ENCODE results near the gene PCCA.

PCCA gene

DNA sequence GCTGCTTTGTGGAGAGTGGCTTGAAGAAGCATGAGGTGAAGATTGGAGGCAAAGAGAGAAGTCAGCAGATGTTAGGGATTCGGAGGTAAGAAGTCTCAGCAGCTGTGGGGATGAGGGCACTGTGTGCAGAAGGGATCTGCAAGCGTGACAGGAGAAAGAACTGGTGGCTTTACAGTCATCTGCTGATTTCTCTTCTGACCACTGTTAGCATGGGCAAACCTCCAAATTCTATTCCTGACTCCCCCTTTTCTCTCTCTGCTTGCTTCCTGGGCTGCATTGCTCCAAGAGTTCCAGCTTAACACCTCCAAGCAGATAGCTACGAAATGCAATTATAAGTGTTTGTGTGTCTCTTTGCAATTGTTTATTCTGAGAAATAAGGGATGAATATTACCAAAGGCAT, 340.1 kb downstream of the PCCA start:
- DNase-seq (ENCODE audit: low spot score) = no peak

DNA sequence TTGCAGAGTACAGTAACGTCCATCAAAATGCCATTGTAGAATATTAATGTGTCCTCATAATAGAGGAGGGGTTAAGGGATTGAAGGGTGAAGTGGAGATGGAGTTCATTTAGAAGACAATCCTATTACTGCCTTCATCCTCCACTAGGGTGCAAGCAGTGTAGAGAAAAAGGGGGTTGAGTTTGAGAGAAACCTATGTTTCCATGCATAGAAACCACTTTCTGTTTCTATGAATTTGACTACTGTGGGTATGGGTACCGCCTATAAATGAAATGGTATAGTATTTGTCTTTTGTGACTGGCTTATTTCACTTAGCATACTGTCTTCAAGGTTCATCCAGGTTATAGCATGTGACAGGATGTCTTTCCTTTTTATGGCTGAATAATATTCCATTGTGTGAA, 343.7 kb downstream of the PCCA start:
- no peak for DNase-seq (ENCODE audit: low spot score)

DNA sequence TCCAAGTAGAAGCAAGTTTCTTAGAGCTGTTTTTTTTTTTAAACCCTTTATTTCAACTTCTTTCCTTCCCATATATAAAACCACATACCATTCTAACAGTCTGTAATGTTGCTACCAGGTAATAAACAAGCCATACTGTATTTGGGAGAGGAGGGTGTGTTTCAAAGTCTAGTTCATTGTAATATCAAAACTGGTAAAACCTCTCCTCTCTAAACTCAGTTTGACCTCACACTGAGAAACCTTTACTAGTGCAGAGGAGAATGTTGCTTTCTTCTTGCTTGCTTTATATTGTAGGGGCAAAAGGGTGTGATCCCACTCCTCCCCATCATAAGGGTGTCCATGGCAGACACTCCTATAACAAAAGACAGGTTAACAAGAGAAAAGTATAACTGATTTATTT, 344.6 kb downstream of the PCCA start:
- DNase-seq (ENCODE audit: low spot score) = no peak

DNA sequence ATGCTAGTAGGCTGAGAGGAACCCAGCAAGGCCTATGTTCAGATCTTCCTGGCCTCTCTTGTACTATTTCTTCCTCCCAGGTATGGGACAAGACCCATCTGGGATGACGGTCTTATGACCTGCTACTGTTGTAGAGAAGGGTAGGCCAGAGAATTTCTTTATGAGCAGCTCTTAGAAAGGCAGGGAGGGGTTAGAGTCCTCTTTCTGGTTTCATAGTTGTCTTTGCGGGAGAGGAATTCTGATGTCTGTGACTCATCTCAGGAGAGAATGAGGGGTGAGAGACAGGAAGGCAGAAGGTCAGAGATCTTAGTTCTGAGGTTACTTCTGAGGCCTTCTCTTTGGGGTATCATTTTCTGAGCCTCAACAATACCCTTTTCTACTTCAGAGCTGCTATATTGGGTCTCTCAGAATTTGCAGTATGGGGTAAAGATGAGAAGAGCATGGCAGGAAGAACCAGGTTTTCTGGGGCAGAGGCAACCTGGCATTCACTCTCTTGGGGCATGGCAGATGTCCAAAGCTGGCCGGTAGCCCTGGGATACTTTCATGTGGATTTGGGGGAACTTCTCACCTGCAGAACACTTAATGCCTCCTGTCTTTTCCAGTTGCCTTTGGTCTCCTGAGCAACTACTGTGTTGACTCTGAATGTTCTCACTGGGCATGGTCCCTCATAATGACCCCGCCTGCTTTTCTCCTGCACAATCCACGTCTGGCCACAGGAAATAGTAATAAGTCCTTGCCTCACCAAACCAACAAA, 345.3 kb downstream of the PCCA start:
- peak; percentile 19 for DNase-seq (ENCODE audit: low spot score)

DNA sequence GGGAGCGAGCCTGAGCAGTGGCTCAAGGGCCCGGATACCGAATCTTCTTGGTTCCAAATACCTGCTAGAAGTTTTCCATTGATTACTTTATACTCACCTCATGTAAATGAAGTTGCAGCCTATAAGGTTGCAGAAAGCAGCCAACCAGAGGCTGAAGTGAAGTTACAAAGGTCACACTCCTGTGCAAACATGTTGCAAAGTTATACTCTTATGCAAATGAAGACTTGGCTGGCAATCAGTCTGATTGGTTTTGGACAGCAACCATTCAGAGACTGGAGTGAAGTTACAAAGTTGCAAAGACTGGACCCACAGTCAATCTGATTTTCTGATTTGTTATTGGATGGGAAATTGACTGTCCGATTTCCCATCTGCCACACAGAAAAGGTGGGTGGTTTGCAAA, 347.2 kb downstream of the PCCA start:
- DNase-seq (ENCODE audit: low spot score) = no peak

DNA sequence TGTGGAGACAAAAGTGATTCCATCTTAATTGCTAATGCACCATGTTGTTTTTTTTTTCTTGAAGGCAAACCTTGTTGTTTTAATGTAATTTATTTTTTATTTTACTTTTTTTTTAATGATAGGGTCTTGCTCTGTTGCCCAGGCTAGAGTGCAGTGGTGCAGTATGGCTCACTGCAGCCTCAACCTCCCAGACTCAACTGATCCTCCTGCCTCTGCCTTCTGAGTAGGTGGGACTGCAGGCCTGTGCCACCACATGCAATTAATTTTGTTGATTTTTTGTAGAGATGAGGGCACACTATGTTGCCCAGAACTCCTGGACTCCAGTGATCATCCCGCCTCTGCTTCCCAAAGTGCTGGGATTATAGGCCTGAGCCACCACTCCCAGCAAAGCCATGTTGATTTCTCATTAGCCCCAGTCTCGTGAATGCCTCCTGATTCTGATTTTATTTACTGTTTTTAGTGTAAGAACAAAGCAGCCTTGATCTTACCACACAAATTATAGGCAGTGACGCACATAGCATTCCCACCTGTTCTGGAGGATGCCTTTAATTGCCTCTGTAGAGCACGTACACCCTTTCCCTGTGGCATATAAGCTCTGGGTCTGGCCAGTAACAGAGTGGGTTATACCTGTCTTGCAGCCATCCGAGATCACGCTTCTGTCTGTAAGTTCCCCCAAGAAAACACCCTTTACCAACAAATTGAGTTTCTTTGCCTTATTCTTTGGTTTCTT, 349.3 kb downstream of the PCCA start:
- DNase-seq (ENCODE audit: low spot score) = no peak

DNA sequence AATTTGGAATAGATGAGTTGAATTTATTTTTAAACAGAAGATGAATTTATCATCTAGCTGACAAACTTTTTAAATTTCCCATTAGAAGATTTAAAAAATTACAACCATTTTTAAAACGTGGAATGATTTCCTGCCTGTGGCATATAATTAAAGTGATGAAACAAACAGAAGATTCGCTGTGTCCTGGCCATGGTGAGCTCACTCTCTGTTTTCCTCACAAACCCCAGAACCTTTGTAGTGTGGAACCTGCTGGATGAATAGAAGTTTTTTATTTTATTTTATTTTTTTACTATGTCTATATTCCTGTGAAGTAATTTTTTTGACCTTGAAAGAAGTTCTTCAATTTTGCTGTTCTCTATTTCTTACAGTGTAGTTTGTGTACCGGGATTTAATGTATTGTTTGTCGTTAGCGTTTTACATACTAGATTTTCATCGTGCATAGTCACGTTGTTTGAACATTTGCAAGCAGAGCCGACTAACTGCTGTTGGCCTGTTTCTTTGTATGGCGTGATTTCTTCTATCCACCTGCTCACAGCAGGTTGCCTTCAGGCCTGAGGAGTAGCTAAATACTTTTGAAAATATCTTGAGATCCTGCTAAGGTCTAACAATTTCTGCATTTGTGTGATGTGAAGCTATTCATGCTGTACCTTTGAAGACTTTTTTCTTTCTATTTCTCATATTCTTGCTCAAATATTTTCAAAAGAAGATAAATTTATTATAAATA, 350.5 kb downstream of the PCCA start:
- DNase-seq (ENCODE audit: low spot score) = no peak

DNA sequence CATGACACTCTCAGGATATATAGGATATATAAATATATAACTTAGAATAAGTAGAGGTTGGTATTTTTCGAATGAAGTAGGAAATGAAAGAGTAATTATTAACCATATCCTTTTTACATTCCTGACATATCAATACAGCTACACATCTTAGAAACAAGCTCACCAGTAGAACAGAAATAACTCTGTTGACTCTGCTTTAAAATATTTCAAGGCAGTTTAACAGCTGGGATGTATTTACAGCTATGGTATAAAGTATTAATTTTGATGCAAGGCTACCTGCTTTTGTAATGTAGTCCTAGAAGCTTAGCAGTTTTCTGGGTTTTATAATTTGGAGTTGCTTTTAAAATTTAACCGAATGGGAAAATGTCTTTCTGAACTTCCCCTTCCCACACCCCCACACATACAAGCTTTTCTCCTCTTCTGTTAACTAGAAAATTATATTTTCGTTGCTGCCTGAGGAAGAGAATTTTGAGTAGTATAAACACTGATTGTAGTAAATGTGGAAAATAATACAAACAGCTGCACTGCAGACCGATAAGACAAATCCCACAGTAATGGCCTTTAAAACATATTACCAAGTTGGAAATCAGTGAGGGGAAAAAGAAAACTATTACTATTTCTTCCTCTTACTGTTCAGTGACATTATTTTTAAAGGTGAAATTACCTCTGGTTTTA, 352.0 kb downstream of the PCCA start:
- peak; percentile 36 for DNase-seq (ENCODE audit: low spot score)

DNA sequence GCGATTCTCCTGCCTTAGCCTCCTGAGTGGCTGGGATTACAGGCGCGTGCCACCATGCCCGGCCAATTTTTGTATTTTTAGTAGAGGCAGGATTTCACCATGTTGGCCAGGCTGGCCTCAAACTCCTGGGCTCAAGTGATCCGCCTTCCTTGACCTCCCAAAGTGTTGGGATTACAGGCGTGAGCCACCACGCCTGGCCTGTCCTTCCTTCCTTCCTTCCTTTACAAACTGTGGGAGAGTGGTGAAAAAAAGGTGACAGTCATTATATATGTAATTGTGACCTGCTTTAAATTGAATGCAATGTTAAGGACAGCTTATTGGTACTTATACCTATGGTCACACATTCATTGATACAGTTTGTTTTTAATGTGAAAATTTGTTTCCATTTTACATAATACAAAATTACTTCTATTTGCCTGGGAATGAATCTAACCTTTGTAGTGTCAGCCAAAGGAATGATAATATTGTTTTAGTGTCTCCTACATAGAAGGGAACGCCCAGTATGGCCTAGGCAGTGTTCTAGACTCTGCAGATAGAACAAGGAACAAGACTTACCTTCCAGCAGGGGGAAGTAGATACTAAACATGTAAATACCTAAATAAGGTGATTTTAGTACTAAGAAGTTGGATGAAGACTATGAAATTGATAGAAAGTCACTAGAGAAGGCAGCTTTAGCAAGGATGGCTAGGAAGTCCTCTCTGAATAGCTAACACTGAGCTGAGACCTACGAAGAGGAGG, 353.4 kb downstream of the PCCA start:
- no peak for DNase-seq (ENCODE audit: low spot score)

DNA sequence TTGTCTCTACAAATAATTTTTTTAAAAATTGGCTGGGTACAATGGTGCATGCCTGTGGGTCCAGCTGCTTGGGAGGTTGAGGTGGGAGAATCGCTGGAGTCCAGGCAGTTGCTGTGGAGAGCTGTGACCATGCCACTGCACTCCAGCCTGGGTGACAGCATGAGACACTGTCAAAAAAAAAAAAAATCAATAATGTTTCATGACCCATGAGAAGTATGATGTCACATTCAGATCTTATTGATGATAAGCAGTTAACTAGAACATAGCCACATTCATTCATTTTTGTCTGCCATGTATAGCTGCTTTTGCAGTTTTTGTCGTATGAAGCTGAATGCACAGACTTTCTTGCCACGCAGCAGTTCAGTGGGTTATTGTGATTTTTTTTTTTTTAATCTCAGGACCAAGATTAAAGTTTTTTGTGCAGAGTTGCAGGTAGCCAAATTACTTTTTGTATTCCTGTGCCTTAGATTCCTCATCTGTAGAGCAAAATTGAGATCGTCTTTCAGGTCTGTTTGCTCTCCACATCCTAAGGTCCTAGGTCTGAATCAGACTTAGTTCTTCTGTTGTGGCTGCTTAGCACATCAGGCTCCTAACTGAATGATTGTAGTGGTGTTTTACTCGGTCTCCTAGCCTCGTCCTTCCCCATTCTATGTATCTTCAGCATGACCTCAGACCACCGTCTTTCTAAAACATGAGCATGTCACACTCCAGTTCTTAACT, 354.5 kb downstream of the PCCA start:
- DNase-seq (ENCODE audit: low spot score) = no peak

DNA sequence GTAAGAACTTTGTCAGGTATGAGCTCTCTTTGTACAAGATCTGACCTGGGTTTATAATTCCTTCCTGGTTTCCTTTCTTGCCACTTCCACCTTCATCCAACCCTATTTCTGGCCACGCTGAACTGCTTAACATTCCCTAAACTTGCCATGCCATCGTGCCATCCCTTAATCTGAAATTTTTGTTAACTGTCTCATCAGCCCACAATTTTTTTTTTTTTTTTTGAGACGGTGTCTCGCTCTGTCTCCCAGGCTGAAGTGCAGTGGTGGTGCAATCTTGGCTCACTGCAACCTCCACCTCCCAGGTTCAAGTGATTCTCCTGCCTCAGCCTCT, 355.1 kb downstream of the PCCA start:
- no peak for DNase-seq (ENCODE audit: low spot score)

DNA sequence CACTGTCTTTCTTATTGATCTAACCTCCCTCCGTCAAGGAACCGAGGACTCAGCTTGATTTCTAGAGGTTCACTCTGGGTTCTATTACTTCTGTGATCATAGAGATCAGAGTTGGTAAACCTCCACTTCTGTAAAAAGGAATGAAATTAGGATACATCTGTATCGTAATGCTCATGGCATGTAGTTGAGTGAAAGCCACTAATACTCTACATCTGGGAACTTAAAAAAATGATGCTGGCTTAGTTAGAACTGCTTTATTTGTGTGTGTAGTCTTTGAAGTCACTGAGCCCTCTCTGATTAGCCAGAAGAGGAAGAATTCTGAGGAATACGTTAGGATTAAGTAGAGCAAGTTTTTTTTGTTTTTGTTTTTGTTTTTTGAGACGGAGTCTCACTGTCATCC, 358.9 kb downstream of the PCCA start:
- DNase-seq (ENCODE audit: low spot score) = no peak

DNA sequence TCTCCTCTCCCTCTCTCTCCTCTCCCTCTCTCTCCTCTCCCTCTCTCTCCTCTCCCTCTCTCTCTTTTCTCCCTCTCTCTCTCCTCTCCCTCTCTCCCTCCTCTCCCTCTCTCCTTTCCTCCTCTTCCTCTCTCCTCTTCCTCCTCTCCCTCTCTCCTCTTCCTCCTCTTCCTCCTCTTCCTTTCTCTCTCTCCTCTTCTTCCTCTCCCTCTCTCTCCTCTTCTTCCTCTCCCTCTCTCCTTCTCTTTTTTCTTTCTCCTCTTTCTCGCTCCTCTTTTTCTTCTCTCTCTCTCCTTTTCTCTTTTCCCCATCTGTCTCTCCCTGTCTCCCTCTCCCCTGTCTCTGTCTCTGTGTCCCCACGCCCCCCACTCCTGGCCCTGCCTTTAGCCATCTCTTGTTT, 363.0 kb downstream of the PCCA start:
- no peak for DNase-seq (ENCODE audit: low spot score)

DNA sequence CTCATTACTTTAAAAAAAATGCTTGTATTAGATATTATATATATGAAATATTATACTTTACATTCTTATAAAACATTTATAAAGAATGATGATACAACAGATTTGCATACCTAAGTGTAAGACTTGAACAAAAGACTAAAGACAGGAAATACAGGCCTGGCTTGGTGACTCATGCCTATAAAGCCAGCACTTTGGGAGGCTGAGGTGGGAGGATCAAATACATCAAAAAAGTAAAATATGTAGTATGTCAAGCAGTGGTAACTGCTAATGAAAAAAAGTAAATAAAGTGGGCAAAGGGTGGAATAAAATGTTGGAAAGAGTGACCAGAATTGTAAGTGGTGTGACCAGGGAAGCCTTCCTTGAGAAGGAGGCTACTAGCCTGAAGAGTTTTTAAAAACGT, 366.0 kb downstream of the PCCA start:
- no peak for DNase-seq (ENCODE audit: low spot score)

DNA sequence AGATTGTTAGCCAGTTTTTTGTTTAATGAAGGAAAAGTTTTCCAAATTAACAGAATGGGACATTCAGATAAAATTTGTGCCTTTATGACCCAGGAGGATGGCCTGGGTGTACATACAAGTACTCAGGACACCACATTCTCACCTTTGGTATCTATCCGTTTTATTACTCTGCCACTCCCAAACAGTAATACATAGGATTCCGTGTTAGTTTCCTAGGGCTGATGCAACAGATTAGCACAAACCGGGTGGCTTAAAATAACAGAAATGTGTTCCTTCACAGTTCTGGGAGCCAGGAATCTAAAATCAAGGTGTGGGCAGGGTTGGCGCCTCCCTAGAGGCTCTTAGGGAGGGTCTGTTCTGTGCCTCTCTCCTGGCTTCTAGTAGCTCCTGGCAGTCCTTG, 369.8 kb downstream of the PCCA start:
- no peak for DNase-seq (ENCODE audit: low spot score)

DNA sequence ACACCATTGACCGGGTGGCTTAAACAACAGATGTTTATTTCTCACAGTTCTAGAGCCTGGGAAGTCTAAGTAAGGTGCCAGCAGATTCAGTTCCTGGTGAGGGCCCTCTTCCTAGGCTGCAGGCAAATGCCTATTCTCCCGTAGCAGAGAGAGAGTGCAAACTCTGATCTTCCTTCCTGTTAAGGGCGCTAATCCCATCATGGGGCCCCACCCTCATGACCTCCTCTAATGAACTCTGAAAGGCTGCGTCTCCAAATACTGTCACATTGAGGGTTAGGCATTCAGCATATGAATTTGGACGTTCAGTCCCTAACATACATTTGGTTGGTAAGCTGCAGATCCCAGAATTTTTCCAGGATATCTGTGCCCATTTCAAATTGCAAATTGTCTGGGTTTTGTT, 370.9 kb downstream of the PCCA start:
- DNase-seq (ENCODE audit: low spot score) = no peak

DNA sequence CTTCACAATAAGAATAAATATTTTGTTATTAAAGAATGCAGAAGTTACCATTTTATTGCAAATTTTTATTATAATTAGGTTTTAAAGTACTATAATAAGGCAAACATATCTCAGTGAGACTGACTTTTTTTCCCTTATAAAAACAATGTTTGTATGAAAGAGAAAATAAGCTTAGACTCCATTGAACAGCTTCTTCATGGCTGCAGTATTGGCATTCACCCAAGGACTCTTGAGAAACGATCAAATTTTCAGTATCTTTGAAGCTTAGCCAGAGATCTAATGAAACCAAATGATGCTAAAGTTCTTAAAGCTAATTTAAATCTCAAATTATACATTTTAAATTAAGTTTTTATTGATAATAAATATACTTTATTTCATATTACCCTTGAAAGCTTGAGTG, 371.4 kb downstream of the PCCA start:
- DNase-seq (ENCODE audit: low spot score) = no peak

DNA sequence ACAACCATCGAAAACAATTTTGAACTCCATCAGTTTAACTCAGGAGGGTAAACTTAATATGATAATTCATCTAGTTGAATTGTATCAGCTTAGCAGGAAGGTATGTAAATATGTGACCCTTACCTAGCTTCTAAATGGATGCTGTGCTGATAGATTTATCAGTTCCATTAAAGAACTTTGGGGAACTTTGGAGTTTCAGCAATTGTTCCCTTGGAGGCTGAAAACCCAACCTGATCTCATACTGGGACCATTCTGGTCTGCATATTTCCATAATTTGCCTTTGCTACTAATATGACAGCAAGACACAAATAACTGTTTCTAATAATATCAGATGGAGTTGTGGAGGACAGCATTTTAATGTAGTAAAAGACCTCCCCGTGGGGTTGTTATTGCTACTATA, 371.9 kb downstream of the PCCA start:
- no peak for DNase-seq (ENCODE audit: low spot score)

DNA sequence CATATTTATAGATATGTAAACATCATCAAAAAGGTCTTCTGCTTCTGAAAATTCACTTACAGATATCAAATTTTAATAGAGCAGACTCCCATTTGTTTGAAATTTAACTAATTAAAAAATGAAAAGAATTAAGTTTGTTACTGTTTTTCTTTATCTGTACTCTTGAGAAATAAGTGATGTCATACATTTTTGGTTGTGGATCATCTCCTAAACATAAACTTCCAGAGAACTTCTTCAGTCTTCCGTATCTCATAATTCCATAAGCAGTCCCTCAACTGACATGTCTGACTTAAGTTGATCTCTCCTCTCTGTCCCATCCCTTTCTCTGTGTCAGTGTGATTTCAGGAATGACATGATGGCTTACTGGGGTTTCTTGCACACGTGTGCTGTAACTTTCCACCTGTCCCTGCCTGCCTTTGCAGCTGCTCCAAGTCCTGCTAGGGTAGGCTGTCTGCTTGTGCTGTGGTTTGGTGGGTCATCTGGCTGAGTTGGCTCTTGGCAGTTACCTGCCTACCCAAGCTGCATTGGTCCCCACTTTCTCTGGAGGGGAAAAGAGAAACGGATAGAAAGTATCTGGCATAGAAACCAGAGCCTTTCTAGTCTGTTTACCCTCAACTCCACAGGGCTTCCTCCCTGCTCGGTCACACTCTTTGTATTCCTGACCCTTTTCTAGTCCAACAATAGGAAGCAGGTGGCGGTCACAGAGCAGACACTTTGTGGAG, 372.6 kb downstream of the PCCA start:
- DNase-seq (ENCODE audit: low spot score) = no peak

DNA sequence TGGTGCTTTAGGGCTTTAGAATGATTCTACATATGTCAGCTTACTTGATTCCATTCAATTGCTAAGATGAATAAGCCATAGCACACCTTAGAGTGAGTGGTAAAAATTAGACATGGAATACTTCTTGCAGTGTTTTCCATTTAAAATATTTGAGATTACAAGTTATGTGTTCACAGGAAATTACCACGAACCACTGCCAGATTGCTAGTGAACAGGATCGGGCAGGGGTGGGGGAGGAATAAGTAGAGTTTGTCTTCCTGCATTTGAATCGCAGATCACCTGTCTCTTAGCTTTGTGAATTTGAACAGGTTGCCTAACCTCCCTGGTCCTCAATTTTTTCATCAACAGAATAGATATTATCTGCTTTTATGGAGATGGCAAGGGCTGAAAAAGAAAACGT, 375.1 kb downstream of the PCCA start:
- DNase-seq (ENCODE audit: low spot score) = no peak

DNA sequence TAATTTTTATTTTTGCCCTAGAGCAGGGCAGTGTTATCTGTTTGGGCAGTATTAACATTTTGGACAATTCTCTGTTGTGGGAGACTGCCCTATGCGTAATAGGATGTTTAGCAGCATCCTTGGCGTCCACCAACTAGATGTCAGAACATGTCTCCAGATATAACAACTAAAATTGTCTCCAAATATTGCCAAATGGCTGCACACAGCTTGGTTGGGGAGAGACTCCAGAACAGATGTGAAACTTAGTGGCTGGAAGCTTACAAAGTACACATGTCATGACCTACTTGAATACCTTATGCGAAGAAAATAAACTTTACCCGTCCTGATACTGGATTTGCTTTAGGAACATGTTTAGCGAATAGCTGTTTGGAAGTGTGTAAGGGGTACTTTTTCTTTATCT, 376.7 kb downstream of the PCCA start:
- no peak for DNase-seq (ENCODE audit: low spot score)
